Measurements from ENCODE around the gene TBC1D2B. TPM values are rescaled to one million over a fixed set of nuclear protein-coding genes. Genes with fewer than 3 reads are reported as not detected.

TBC1D2B gene
- total and polyA plus RNA-seq, 4 donors: 21.8 to 62.9 (median 38.9) TPM

- TF ChIP-seq CTCF (IDR thresholded peaks at IDR 0.05; ENCODE audit: control extremely low read depth, extremely low read depth): no peak
- peak in 2 of 3 donors; percentile 25 to 42 for DNase-seq
- Histone ChIP-seq H3K9me3 (ENCODE audit: control insufficient read depth in 4 of 4, insufficient read depth in 3 of 4, low read length in 3 of 4) (no peaks in the 10 kb centered on the region), H3K27ac (ENCODE audit: low read depth in 1 of 2, low read length in 1 of 2) (peak overlapping the region in 1 of 2 donors; percentile 56), H3K4me3 (no peak overlapping the region), H3K4me1 (ENCODE audit: control insufficient read depth in 5 of 5, insufficient read depth in 5 of 5, low read length in 5 of 5) (peaks cover 0 to 6% (median 4%) of the 10 kb centered on the region in 5 donors), H3K36me3 (ENCODE audit: control insufficient read depth in 4 of 4, insufficient read depth in 4 of 4, low read length in 4 of 4) (peaks cover 0 to 5% (median 0%) of the 10 kb centered on the region in 4 donors), H3K9ac (ENCODE audit: insufficient read depth in 1 of 2, low read length in 2 of 2) (no peak overlapping the region), H3K27me3 (ENCODE audit: control insufficient read depth in 3 of 3, insufficient read depth in 3 of 3, low read length in 2 of 3) (no peaks in the 10 kb centered on the region)
- ATAC-seq (ENCODE audit: insufficient read depth, low FRiP score): peak; percentile 27
- 52 to 64% methylated on average over 12 of the region's 12 CpGs for WGBS, 2 donors
These were observed 26.1 kb upstream of the TBC1D2B start for GRCh38 chr15:78103406-78104118.

DNA sequence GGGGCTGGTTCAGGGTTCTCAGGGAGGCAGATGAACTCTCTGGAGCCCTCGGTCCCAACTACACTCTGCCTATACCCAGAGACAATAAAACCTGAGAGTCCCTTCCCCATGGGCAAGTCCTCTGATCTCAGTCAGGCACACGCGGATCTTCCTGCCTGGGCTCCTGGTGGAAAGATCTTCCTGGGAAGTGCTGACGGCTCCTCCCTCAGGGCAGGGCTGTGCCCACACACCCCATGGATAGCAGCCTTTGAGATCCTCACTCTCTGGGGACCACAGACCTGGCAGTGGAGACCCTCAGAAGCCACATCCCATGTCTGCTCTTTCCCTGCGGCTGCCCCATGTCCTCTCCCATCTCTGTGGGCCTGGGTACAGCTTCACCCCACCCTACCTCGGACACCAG, 25.2 kb upstream of the TBC1D2B start:
- Histone ChIP-seq H3K4me3 (no peak overlapping the region), H3K9ac (ENCODE audit: insufficient read depth in 1 of 2, low read length in 2 of 2) (no peak overlapping the region), H3K27ac (ENCODE audit: low read depth in 1 of 2, low read length in 1 of 2) (no peak overlapping the region), H3K4me1 (ENCODE audit: control insufficient read depth in 5 of 5, insufficient read depth in 5 of 5, low read length in 5 of 5) (peaks cover 0 to 6% (median 4%) of the 10 kb centered on the region in 5 donors), H3K36me3 (ENCODE audit: control insufficient read depth in 4 of 4, insufficient read depth in 4 of 4, low read length in 4 of 4) (peaks cover 0 to 5% (median 0%) of the 10 kb centered on the region in 4 donors), H3K27me3 (ENCODE audit: control insufficient read depth in 3 of 3, insufficient read depth in 3 of 3, low read length in 2 of 3) (no peaks in the 10 kb centered on the region), H3K9me3 (ENCODE audit: control insufficient read depth in 4 of 4, insufficient read depth in 3 of 4, low read length in 3 of 4) (no peaks in the 10 kb centered on the region)
- DNase-seq (no peak), ATAC-seq (ENCODE audit: insufficient read depth, low FRiP score) (no peak)
- TF ChIP-seq CTCF (IDR thresholded peaks at IDR 0.05; ENCODE audit: control extremely low read depth, extremely low read depth): no peak
- WGBS, 2 donors: 83 to 87% methylated on average over 6 of the region's 6 CpGs

- H3K4me1 ChIP-seq (ENCODE audit: control insufficient read depth in 5 of 5, insufficient read depth in 5 of 5, low read length in 5 of 5): peaks cover 0 to 6% (median 4%) of the 10 kb centered on the region in 5 donors
- no peak overlapping the region for H3K4me3 ChIP-seq
- H3K27me3 ChIP-seq (ENCODE audit: control insufficient read depth in 3 of 3, insufficient read depth in 3 of 3, low read length in 2 of 3): no peaks in the 10 kb centered on the region
- no peak for TF ChIP-seq CTCF (IDR thresholded peaks at IDR 0.05; ENCODE audit: control extremely low read depth, extremely low read depth)
- DNase-seq: no peak
- no peak for ATAC-seq (ENCODE audit: insufficient read depth, low FRiP score)
- H3K9ac ChIP-seq (ENCODE audit: insufficient read depth in 1 of 2, low read length in 2 of 2): no peak overlapping the region
- H3K36me3 ChIP-seq (ENCODE audit: control insufficient read depth in 4 of 4, insufficient read depth in 4 of 4, low read length in 4 of 4): no peaks in the 10 kb centered on the region
- 90 to 92% methylated on average over 1 of the region's 1 CpG for WGBS, 2 donors
- no peaks in the 10 kb centered on the region for H3K9me3 ChIP-seq (ENCODE audit: control insufficient read depth in 4 of 4, insufficient read depth in 3 of 4, low read length in 3 of 4)
- H3K27ac ChIP-seq (ENCODE audit: low read depth in 1 of 2, low read length in 1 of 2): no peak overlapping the region
These were observed 24.7 kb upstream of the TBC1D2B start for GRCh38 chr15:78102211-78102610.

All from lung (tissue), 12 donors.